Right hindlimb (tissue), 1 donor: ENCODE results near the gene NTN4.
"Not testable (repeated sequence)": the region's sequence is repeated elsewhere in the genome, so short reads cannot be mapped to it uniquely, and the experiment has no call there.

Experiments
- DNase-seq: peaks from one replicate; pipeline ENCODE4 v3.0.0-alpha.2; 2018

The NTN4 gene

DNA sequence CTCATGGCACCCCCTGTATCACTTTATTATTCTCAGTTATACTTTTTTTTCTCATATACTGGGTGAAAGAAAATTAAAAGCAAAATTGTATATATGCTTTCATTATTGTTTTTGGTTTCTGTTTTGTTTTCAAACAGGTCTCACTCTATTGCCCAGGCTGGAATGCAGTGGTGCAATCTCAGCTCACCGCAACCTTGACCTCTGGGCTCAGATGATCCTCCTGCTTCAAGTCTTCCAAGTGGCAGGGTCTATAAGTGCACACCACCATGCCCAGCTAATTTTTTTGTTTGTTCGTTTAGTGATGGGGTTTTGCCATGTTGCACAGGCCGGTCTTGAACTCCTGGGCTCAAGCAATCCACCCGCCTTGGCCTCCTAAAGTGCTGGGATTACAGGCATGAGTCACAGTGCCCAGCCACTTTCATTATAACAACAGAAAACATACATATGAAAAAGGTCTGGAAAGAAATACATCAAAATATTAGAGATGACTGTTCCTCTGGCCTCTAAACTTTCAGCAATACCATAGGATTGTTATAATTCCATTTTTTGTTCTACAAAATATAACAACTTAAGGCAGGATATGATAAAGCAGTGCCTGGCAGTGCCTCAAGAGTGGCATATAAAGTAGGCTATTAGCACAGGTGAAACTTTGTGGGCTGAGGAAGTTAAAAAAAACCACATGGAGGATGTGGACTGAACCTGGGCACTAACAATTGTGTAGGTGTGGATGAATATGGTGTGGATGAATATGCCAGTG, 5.8 kb upstream of the NTN4 start:
- DNase-seq = no peak

DNA sequence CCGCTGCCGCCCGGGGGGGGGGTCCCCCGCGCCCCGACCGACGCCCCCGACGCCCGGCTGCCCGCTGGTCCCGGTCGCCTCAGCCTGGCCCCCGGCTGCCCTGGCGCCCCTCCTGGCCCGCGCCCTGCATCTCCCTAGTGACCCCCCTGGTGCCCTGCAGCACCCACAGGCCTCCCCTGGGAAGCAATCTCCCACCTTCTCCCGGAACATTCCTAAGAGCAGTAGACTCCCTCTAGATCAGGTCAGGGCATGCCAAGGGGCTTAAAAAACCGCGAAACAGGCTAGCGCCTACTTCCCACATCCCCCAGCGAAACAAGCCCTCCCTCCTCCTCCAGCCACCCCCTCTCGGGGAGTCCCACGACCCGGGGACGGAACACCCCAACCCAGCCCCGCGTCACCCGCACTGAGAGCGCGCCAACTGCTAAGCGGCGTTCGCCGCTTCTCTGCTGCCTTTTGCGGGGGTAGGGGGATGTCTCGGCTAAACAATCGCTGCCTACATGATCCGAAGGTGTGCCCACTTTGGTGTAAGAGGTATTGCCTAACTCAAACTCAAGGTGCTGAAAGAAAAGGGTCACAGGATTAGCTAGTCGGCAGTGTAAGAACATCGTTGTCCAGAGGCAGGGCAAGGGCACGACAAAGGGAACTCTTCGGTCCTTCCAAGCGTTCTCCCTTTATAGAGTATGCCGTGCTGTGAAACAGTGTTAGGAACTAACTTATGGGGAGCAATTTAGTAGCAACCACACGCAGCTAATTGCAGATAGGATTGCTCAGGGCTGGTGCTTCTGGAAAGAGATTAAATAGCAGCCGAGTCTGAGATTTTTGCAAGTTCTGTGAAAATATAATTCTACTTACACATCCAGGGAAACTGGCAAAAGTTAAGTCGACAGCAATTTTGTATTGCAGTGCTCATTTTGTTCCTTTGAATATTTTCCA, 619 bp upstream of the NTN4 start:
- peak; percentile 35 for DNase-seq

DNA sequence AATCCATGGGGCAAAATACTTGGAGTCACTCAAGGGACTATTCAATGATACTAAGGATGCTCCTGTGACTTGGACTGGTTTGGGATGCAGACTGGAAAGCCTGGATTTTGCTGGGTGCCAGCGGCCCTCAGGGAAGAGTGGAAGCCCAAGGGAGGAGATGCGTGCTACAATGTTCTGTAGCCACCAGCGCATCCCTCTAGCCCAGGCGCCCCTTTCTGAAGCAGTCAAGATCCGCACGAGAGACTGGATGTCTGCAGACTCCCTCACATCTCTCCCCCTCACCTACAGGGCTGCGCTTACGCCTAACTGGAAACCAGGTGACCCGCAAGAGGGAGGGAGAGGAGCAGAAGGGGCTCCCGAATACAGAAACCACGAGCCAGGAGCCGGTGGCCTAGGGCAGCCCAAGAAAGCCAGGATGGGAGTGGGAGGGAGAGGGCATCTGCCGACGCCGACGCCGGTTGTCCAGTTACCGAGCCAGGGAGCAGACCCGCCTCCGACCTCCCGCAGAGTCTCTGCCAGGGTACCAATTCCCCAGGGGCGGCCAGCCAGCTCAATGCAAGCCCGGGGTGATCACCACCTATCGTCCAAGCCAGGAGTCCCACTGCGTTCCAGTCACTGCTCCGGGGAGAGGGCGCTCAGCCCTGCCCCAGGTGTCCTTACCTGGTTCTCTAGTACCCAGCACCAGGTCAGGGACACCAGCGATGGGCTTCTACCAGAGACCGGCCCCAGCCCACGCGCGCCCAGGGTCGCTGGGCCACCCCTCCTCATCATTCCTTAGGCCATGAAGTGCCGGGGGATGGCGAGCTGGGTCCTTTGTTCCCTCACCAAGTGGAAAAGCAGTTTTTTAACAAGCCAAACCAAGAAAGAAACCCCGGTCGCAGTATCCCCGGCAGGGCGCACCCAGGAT, 1.2 kb downstream of the NTN4 start:
- peak; percentile 37 for DNase-seq

DNA sequence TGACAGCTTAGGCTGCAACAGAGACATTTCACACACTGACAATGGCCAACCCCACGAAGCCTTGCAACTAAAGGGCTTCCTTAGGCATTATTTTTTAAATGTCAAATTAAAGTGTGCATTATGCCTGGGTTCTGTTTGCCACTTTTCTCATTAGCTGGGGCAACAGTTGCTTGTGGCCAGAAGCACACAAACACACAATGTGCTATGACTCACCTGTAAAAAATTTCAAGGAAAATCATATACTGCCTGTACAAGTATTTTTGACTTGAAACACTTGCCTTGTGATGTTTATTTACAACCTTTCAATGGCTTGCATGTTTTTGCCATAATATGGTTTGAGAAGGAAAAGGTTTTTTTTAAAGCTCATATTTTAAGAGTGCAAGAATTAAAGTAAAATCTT, 1.9 kb downstream of the NTN4 start:
- DNase-seq = no peak

DNA sequence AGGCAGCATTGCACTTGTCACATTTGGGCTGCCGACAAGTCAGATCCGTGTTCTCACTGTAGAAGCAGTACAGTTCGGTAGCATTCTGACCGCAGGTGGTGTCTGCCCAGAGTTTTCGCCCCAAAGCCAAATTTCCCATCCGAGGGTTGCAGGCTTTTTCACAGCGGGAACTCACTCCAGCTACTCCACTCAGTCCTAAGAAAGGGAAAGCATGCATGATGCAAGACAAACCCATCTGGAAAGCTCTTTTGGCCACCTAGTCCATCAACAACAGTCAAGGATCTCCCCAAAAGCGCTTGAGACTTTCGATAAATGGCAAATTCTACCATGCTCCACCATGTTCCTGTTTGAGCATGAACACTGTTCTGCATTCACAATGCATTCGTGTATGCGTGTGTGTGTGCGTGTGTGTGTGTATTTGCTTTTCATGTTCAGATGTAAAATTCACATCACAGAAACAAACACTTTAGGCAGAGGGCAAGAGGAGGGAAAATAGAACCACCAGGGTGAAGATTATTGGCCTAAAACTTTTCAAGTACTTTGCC, 3.2 kb downstream of the NTN4 start:
- no peak for DNase-seq

DNA sequence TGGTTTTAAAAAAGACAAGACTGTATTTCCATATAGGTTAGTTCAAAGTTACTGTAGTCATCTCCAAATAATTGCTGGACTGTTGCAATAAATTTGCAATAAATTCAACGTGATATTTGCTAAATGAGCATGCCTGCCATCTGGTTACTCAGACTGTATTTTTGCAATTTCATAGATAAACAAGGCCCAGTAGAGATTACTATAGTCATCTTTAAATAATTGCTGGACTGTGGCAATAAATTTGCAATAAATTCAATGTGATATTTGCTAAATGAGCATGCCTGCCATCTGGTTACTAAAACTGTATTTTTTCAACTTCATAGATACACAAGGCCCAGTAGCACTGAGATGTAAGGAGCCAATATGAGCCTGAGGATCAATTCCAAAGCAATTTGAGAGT, 5.6 kb downstream of the NTN4 start:
- DNase-seq = no peak

DNA sequence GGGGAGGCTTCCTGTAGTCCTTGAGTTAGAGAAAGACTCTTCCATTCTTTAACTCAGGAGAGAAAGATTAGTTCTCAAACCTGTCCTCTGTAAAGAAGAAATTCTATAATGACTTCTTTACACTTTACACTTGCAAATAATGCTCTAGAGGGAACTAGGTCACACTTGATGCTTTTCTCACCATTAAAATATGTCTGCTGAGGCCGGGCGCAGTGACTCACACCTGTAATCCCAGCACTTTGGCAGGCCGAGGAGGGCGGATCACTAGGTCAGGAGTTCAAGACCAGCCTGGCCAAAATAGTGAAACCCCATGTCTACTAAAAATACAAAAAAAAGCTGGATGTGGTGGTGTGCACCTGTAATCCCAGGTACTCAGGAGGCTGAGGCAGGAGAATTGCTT, 6.3 kb downstream of the NTN4 start:
- no peak for DNase-seq

DNA sequence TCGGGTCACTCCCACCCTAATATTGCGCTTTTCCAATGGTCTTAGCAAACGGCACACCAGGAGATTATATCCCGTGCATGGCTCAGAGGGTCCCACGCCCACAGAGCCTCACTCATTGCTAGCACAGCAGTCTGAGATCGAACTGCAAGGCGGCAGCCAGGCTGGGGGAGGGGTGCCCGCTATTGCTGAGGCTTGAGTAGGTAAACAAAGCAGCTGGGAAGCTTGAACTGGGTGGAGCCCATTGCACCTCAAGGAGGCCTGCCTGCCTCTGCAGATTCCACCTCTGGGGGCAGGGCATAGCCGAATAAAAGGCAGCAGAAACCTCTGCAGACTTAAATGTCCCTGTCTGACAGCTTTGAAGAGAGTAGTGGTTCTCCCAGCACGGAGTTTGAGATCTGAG, 15.1 kb downstream of the NTN4 start:
- DNase-seq = not testable (repeated sequence)

DNA sequence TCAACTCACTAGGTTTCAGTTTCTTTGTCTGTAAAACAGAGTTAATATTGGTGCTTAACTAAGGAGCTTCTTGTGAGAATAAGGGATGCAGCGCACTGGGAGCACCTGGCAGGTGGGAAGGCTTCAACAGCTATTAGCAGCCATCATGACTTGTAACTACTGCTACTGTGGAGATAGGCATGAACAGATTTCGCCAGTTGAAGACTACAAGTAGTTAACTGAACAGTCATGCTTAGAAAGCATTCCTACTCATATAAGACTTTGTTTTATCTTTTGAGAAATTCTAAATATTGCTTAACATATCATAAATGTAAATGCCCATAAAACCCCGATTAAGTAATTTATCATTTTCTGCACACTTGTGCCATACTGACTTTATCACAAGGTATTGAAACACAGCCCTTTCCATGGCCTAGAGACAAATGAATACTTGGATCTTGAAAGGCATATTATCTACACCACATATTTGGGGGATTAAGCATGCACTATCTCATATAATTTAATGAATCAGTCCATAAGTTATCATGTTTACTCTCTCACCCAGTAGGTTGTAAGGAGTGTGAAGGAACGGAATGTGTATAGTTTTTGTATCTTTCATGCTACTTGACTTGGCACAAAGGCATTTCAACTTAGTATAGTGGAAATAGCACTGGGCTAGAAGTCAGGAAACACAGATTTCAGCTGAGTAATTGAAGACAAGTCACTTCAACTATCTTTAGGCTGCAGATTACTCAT, 16.1 kb downstream of the NTN4 start:
- DNase-seq = no peak

DNA sequence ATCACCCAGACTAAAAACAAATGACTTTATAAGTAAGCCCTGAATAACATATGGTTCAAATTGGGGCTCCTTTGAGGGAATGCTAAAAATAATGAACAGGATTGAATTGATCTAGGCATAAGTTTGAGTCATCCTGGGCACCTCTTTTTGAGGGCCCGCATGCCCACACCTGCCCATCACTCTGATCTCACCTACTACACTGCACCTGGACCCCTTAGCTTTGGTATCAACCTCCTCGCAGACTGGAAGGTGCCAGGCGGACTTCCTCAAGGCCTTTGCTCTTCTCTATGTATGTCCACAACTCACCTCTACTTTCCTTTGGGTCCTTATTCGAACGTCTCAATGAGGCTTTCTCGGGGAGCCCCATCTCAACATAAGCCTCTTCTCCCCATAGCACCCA, 17.2 kb downstream of the NTN4 start:
- no peak for DNase-seq

DNA sequence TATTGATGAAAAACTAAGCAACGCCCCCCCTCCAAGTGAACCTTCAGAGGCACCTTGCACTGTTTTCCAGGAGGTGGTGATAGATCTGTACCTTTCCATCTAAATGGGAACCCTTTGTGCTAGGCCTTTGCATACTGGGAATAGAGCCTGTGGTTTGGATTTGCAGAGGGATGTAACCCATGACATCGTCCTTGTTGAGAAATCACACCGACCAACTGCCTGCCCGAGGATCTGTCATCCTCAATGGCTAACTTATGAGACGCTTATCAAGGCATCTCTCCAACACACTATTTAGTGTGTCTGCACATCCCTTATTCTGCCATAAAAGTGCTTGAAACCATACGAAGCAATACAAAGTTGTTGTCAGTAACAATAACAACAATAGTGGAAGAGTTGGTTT, 22.9 kb downstream of the NTN4 start:
- DNase-seq = no peak

DNA sequence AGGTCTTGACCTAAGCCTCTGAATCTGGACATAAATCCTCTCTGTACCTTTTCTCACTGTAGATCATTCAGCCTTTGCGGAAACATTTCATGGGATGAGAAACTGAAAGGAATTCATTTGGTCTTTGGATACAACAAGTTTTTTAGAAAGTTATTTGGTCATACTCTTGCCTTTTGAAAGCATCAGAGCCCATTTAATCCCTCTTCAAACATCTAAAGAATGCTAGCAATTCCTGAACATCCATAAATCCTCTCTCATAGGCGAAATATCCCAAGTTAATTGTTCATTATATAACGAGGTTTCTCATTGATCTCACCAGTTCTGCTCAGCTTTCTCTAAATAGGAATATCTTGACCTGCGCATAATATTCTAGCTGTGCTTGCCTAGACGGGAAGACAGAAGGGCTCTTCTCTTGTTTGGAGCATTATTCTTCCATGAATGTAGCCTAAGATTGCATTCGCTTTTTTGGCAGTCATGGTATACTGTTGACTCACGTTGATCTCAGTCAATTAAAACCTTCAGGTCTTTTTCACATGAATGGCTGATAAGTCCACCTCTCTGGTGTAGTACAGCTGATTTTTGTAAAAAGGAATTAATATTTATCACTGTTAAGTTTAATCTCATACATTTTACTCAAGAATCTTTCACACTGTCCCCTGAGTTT, 24.1 kb downstream of the NTN4 start:
- no peak for DNase-seq

DNA sequence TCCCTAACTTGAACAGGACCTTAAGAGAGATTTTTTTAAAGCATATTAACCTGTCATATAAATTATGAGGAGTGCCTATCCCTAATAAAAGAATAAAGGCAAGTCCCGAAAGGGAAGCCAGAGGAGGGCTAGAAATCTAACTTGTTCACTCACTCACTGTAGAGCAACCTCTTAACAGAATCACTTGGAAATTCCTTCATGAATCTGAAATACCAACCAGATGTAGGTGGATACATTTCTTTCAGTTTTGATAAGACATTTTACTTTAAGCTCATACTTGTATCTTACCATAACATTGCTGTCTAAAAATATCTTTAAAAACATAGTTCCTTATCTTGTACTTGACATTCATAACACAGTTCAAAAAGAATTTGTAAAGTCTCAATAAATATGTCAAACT, 25.7 kb downstream of the NTN4 start:
- no peak for DNase-seq

DNA sequence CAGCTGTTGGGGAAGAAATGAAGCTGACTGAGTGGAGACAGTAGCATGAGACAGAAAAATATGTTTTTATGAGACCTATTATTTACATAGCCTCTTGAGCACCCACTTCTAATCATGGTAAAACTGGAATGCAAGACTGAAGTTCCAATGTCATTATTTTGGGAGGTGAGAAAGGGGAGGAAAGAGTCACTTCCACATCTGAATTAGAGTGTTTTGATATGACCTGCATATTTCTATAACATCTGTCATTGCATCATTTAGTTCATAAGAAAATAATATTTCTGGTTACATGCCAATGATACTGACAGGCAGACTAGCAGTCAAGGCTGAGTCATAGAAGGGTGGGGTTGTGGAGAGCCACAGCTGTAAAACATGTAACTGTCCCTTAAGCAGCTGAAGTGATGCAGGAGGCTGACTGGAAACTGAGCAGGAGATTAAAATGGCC, 26.7 kb downstream of the NTN4 start:
- DNase-seq = peak; percentile 41

DNA sequence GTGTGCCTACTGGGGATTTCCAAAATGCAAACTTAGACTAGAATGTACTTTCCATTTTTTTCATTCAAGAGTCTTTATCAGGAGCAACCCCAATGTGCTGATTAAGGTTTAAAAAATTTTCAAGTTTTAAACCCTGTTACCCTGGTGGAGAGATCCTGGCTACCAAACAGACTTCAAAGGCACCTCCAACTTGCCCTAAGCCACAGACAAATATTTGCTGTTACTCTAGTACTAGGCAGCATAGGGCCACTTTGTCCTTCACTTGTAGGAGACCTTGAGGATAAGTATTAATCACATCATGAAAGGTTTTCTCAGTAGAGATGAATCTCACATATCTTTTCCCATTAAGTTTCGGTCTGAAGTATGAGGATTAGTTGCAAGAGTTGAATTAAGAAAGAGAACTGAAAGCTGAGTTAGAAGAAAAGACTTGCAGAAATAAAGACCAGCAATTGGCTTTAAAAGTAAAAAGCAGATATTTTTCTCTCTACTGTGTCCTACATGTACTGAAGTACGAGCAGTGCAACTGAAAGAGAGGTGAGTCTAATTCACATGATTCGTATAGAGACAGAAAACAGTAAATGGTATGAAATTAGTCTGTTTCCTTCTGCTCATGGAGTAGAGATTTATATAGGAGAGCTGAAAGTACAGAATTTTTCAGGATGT, 28.3 kb downstream of the NTN4 start:
- no peak for DNase-seq

DNA sequence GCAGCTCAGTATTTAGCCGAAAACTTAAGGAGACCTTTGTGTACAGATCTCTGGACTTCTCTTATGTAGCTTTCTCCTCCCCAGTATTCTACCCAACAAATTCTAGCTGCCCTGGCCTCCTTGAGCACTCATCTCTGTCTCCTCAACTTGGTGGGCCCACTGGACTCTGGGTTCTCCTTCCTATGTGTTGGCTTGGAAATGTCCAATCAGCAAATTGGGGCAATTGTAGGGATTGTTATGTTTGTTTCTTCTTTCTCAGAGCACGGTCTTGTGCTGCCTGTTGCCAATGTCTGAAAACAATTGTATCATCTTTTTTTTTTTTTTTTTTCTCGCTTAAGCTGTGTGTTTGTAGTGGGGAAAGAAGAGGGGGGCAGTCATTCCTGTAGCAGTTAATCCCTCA, 30.2 kb downstream of the NTN4 start:
- DNase-seq = no peak

DNA sequence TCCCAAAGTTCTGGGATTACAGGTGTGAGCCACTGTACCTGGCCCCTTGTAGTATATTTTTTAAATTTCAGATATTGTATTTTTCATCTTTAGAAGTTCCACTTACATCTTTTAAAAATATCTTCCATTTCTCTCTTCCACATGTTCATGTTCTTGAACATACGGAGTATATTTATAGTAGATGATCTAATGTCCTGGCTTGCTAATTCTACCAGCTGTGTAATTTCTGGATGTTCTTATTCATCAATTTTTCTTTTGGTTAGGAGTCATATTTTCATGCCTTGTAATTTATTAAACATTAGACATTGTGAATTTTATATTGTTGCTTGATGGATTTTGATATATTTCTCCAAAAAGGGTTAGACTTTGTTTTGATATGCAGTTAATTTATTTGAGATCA, 30.8 kb downstream of the NTN4 start:
- DNase-seq = no peak

DNA sequence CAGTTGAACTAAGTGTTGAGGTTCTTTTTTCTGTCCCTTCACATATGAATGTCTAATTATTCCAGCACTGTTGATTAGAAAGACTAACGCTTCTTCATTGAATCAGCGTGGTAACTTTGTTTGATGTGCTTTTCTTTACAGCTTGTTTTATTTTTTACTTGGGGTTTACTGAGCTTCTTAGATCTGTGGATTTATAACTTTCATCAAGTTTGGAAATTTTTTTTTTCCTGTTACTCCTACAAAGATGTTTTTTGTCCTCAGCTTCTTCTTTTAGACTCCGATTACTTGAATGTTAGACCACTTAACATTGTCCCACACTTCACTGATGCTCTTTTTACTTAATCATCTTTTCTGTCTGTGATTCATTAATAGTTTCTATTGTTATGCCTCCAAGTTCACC, 31.5 kb downstream of the NTN4 start:
- no peak for DNase-seq

DNA sequence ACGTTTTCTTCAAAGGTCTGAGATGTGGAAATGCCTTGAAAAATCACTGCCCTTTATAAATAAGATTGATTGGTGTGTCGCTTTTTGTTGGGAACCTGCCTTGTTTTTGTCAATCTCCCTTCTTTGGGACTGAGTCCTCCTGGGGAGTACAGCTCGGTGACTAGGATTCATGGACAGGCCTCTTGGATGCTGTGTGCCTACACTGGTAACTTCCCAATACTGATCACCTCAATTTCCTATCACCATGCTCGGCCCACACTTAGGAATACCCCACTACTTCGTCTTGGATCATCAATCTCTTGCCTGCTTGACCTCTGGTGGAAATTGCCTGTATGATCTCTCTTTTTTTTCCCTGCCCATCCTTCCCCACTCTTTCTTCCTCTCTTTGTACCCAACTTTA, 34.2 kb downstream of the NTN4 start:
- DNase-seq = no peak

DNA sequence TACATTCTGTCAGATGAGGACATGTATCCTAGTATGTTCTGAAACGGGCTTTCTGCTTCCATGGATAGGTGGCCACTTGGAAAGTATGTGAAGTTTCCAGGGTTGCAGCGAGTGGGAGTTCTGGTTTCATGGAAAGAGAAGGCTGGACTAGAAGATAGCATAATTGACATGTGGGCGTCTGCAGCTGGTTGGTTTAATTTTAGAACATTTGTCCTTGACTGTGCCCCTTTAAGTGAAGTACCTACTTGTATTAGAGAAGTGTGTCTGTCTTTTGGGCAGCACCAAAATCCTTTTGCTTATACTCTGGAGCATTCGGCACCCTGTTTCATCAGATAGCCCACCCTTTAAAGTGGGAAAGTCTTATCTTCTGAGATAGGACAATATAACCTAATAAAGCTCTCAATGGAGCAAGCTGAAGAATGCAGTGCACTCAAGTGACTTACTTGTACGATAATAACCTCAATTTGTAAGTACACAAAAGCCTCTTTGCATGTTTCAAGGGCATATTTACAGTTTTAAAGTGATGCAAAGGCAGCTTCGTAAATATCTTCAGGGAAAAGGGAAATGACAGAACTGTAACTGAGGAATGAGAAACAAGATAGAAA, 35.2 kb downstream of the NTN4 start:
- no peak for DNase-seq
